Activated effector memory CD4-positive, alpha-beta T cell treated with Interleukin-2 at 50 U/mL for 16 hours (primary cell): ENCODE results near the gene NRG2.

Source experiments
- DNase-seq: peaks from one replicate; pipeline ENCODE4 v3.0.0-alpha.2; 2020

NRG2 gene

GRCh38 chr5:140040358-140040757, 2.7 kb downstream of the NRG2 start:
- DNase-seq, result no peak

- no peak for DNase-seq
These were observed 3.5 kb downstream of the NRG2 start for GRCh38 chr5:140039561-140039960.

GRCh38 chr5:140038373-140038957, 4.6 kb downstream of the NRG2 start:
- DNase-seq, result no peak

GRCh38 chr5:140037012-140037411, 6.1 kb downstream of the NRG2 start:
- no peak for DNase-seq

GRCh38 chr5:140035881-140036280, 7.2 kb downstream of the NRG2 start:
- no peak for DNase-seq

- no peak for DNase-seq
These were observed 9.9 kb downstream of the NRG2 start for GRCh38 chr5:140033037-140033760.

GRCh38 chr5:140032296-140032695, 10.8 kb downstream of the NRG2 start:
- DNase-seq, result no peak

GRCh38 chr5:140027807-140028206, 15.3 kb downstream of the NRG2 start:
- DNase-seq, result no peak

GRCh38 chr5:140025736-140026135, 17.4 kb downstream of the NRG2 start:
- no peak for DNase-seq

- DNase-seq, result no peak
These were observed 18.2 kb downstream of the NRG2 start for GRCh38 chr5:140024928-140025327.

GRCh38 chr5:140023611-140024191, 19.4 kb downstream of the NRG2 start:
- DNase-seq, result no peak

- DNase-seq, result no peak
These were observed 22.4 kb downstream of the NRG2 start for GRCh38 chr5:140020601-140021177.

- DNase-seq, result no peak
These were observed 24.0 kb downstream of the NRG2 start for GRCh38 chr5:140018920-140019644.

- no peak for DNase-seq
These were observed 24.6 kb downstream of the NRG2 start for GRCh38 chr5:140018517-140018916.

- DNase-seq, result no peak
These were observed 25.0 kb downstream of the NRG2 start for GRCh38 chr5:140018096-140018481.

- no peak for DNase-seq
These were observed 25.6 kb downstream of the NRG2 start for GRCh38 chr5:140017397-140018095.

GRCh38 chr5:140015706-140016105, 27.4 kb downstream of the NRG2 start:
- DNase-seq, result no peak

- no peak for DNase-seq
These were observed 28.3 kb downstream of the NRG2 start for GRCh38 chr5:140014751-140015150.

- no peak for DNase-seq
These were observed 29.6 kb downstream of the NRG2 start for GRCh38 chr5:140013536-140013935.

- no peak for DNase-seq
These were observed 30.7 kb downstream of the NRG2 start for GRCh38 chr5:140012443-140012842.

GRCh38 chr5:140011297-140011802, 31.7 kb downstream of the NRG2 start:
- DNase-seq, result no peak

GRCh38 chr5:140010798-140011197, 32.3 kb downstream of the NRG2 start:
- no peak for DNase-seq

- no peak for DNase-seq
These were observed 35.8 kb downstream of the NRG2 start for GRCh38 chr5:140007311-140007710.
